ENCODE measurements around the gene ENHO. TPM values are rescaled to one million over a fixed set of nuclear protein-coding genes. Genes with fewer than 3 reads are reported as not detected.

ENHO gene
- total and polyA plus RNA-seq, 5 experiments from 2014 or later = 0.19 to 0.36 (median 0.23) TPM; not detected in 1

DNA sequence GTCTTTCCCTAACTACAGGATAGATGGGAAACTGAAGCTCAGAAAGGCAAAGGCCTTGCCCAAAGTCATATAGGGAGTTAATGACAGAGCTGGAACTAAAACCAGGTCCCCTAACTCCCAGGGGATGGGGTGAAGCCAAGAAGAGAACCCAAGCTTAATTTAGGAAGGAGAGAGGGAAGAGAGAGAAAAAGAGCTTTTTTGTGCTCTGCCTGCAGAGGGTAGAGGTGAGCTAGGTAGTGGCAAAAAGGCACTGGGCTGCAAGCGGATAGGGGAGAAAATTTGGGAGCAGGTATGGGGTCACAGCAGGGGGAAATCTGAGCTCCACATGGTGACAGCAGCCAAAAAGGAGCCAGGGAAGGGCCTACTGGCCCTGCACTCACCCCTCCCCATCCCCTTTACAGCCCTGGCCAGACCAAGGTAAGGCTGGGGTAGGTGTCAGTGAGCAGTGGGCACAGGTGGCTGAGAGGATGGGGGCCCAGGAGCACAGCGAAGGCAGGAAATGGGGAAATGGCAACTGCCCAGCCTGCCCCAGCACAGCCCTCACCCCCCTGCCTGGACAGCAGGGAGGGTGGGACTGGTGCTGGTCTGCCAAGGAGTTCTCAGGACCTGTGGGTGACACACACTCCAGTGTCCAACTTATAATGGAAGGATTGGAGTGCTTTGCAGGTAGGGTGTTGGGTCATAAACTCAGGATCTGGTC is 3.3 kb downstream of the ENHO start:
- H3K27me3 Mint-ChIP-seq = peaks cover 0 to 6% (median 3%) of the 10 kb centered on the region in 5 donors
- peaks cover 7 to 13% (median 11%) of the 10 kb centered on the region in 4 donors for H3K4me1 Mint-ChIP-seq
- POLR2A ChIA-PET = no interaction called here
- peak overlapping the region in 1 of 10 donors; percentile 64 for H3K27ac Mint-ChIP-seq
- no peak for DNase-seq
- no peaks in the 10 kb centered on the region for H3K36me3 Mint-ChIP-seq
- H3K4me3 Mint-ChIP-seq = no peak overlapping the region
- no peaks in the 10 kb centered on the region for H3K9me3 Mint-ChIP-seq
- no peak for ATAC-seq

DNA sequence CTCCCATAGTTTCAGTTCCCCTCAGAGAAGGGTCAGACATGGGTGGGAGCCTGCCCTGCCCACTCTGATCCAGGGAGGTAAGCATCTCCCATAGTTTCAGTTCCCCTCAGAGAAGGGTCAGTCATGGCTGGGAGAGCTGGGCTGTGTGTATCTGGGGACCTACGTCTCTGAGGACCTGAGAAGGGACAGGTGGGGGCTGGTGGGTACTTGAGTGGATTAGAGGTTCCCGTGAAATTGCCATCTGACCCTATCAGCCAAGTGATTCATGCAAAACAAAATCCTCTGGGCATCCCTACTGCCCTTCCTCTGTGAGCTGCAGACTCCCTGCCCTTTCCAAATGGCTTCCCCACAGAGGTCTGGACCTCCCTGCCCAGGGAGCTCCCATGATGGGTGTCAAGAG is 3.9 kb downstream of the ENHO start:
- no peaks in the 10 kb centered on the region for H3K36me3 Mint-ChIP-seq
- H3K4me3 Mint-ChIP-seq = no peak overlapping the region
- peaks cover 0 to 4% (median 2%) of the 10 kb centered on the region in 5 donors for H3K27me3 Mint-ChIP-seq
- ATAC-seq (no peak), DNase-seq (no peak)
- POLR2A ChIA-PET = no interaction called here
- H3K9me3 Mint-ChIP-seq = no peaks in the 10 kb centered on the region
- peaks cover 7 to 12% (median 10%) of the 10 kb centered on the region in 4 donors for H3K4me1 Mint-ChIP-seq
- H3K27ac Mint-ChIP-seq = no peak overlapping the region

DNA sequence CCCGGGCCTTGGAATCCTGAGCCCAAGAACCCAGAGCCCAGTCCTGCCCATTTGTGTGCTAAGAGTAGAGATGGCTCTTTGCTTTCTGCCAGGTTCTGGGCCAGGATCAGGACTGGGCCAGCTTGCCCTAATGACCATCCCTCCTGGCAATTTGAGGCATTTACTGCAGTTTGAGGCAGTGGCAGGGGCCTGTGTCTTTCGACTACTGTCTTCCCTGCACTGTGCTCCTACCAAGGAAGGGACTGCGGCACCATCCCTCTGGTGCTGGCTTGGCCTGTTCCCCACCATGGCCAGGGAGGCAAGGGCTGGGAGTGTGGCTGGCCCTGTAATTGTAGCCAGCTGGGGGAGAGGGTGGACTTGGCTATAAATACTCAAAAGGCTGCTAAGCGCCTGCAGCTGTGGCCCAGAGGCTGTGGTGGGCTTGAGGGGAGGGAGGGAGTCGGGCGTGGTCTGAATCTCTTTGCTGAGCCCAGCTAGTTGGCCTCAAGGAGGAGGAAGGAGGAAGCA is 4.6 kb downstream of the ENHO start:
- peaks cover 0 to 4% (median 0%) of the 10 kb centered on the region in 5 donors for H3K27me3 Mint-ChIP-seq
- H3K27ac Mint-ChIP-seq = no peak overlapping the region
- H3K4me1 Mint-ChIP-seq = peaks cover 5 to 12% (median 8%) of the 10 kb centered on the region in 4 donors
- POLR2A ChIA-PET = no interaction called here
- no peaks in the 10 kb centered on the region for H3K36me3 Mint-ChIP-seq
- no peak for ATAC-seq
- H3K4me3 Mint-ChIP-seq = no peak overlapping the region
- H3K9me3 Mint-ChIP-seq = no peaks in the 10 kb centered on the region
- peak in 1 of 10 donors; percentile 11 for DNase-seq

DNA sequence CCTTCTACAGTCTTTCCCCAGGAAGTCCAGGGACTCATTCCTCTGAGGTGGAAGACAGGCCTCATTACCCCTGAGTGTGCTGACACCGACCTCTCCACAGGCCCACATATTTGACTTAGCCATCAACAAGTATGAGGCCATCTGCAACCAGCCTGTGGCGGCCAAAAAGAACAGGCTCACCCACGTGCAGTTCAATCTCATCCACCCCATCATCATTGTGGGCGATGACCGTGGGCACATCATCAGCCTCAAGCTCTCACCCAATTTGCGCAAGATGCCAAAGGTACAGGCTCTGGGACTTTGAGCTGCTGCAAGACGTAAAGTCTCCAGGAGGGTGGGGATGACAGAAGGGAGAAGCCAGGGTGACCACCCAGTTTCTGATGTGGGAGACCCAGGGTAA is 5.6 kb downstream of the ENHO start:
- DNase-seq (no peak), ATAC-seq (no peak)
- Mint-ChIP-seq H3K27me3 (peaks cover 0 to 4% (median 0%) of the 10 kb centered on the region in 5 donors), H3K9me3 (no peaks in the 10 kb centered on the region), H3K36me3 (no peaks in the 10 kb centered on the region), H3K27ac (no peak overlapping the region), H3K4me1 (peaks cover under 1 to 7% (median 3%) of the 10 kb centered on the region in 4 donors), H3K4me3 (no peak overlapping the region)
- POLR2A ChIA-PET = no interaction called here

DNA sequence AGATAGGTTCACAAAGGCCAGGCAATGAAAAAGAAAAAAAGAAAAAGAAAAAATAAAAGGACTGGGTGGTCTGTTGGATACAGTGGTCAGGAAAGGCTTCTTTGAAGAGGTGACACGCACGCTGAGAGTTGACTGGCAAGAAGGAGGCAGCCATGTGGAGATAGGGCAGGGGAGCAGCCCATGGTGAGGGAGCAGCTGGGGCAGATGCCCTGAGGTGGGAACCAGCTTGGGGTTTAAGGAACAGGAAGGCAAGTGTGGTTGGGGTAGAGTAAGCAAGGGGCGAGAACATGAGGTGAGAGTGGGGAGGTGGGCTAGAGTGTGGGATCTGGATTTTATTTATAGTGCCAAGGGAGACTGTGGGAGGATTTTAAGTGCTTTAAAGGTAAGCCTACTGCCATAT is 6.8 kb downstream of the ENHO start:
- no peak overlapping the region for H3K27ac Mint-ChIP-seq
- no peak overlapping the region for H3K4me3 Mint-ChIP-seq
- peak in 1 of 10 donors; percentile 21 for DNase-seq
- peaks cover 0 to 7% (median 4%) of the 10 kb centered on the region in 4 donors for H3K4me1 Mint-ChIP-seq
- ATAC-seq = no peak
- no peaks in the 10 kb centered on the region for H3K9me3 Mint-ChIP-seq
- POLR2A ChIA-PET = no interaction called here
- H3K27me3 Mint-ChIP-seq = peaks cover 0 to 7% (median 0%) of the 10 kb centered on the region in 5 donors
- H3K36me3 Mint-ChIP-seq = no peaks in the 10 kb centered on the region

DNA sequence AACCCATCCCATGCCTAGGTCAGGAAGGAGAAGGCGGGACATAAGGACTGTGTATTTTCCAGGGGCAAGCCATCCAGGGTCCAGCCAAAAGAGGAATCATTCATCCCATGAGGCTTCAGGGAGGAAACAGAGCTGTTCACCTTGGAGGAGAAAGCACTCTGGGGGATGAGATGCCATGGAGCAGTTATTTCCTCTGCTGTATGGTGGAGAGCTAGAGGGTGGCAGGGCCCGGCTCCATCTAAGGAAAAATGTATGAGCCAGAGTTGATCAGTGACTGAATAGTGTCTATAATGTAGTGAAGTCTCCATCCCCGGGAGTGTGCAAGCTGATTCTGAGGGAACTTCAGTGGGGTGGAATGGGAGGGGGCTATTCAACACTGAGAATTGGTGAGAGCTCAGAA is 8.0 kb downstream of the ENHO start:
- no peak overlapping the region for H3K27ac Mint-ChIP-seq
- H3K4me3 Mint-ChIP-seq = no peak overlapping the region
- H3K36me3 Mint-ChIP-seq = no peaks in the 10 kb centered on the region
- peaks cover 0 to 7% (median 0%) of the 10 kb centered on the region in 5 donors for H3K27me3 Mint-ChIP-seq
- peaks cover 0 to 7% (median 4%) of the 10 kb centered on the region in 4 donors for H3K4me1 Mint-ChIP-seq
- POLR2A ChIA-PET = no interaction called here
- DNase-seq = no peak
- H3K9me3 Mint-ChIP-seq = no peaks in the 10 kb centered on the region
- no peak for ATAC-seq

DNA sequence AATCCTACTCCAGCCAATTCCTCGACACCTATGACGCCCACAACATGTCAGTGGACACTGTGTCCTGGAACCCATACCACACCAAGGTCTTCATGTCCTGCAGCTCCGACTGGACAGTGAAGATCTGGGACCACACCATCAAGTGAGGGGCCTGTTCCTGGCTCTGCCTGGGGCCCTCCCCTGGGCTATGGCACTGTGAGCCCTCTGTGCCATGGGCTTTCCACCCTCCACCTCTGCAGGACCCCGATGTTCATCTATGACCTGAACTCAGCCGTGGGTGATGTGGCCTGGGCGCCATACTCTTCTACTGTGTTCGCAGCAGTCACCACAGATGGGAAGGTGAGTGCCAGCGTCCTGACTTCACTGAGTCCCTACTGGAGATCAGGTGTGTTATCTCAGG is 8.4 kb downstream of the ENHO start:
- DNase-seq (peak in 1 of 10 donors; percentile 47), ATAC-seq (no peak)
- POLR2A ChIA-PET = interaction anchor here (1.2 kb wide), 1 partner anchor 108 kb away, joined by 4 read pairs; no protein-coding TSS in a partner anchor
- H3K4me3 Mint-ChIP-seq = no peak overlapping the region
- H3K27ac Mint-ChIP-seq = no peak overlapping the region
- H3K27me3 Mint-ChIP-seq = peaks cover 0 to 7% (median 0%) of the 10 kb centered on the region in 5 donors
- peaks cover 0 to 7% (median 4%) of the 10 kb centered on the region in 4 donors for H3K4me1 Mint-ChIP-seq
- no peaks in the 10 kb centered on the region for H3K9me3 Mint-ChIP-seq
- H3K36me3 Mint-ChIP-seq = no peaks in the 10 kb centered on the region

DNA sequence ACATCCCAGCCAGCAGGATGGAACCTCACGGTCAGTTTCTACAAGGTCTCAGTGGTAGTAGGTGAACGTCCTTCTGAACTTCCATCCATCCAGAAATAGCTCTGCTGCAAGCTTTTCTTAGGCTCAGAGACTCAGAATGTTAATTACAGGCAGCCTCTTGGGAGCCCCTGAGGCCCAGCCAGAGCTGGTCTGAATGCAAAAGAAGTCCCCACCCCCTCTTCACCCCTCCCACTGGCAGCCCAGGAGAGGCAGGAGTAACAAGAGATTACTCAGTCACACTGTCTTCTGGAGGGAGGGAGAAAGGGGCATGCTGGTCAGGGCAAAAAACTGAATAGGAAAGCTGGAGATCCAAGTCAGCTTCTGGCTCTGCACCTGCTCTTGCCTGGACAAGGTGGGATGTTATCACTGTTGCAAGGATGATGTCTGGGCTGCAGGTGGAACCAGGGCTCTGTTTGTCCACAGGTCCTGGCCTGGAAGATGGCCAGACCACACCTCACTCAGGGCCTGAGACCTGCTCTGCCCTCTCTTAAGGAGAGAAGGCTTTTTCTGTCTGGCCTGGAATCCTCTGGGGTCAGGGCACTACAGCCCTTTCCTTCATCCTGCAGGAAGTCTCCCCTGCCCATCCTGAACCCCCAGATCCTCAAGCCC is 9.1 kb downstream of the ENHO start:
- Mint-ChIP-seq H3K27ac (no peak overlapping the region), H3K9me3 (no peaks in the 10 kb centered on the region), H3K4me3 (no peak overlapping the region), H3K36me3 (no peaks in the 10 kb centered on the region), H3K27me3 (peaks cover 0 to 7% (median 0%) of the 10 kb centered on the region in 5 donors), H3K4me1 (peaks cover 0 to 8% (median 1%) of the 10 kb centered on the region in 4 donors)
- no peak for ATAC-seq
- POLR2A ChIA-PET = interaction anchor here (1.2 kb wide), 1 partner anchor 109 kb away, joined by 4 read pairs; no protein-coding TSS in a partner anchor
- DNase-seq = peak in 1 of 10 donors; percentile 11

DNA sequence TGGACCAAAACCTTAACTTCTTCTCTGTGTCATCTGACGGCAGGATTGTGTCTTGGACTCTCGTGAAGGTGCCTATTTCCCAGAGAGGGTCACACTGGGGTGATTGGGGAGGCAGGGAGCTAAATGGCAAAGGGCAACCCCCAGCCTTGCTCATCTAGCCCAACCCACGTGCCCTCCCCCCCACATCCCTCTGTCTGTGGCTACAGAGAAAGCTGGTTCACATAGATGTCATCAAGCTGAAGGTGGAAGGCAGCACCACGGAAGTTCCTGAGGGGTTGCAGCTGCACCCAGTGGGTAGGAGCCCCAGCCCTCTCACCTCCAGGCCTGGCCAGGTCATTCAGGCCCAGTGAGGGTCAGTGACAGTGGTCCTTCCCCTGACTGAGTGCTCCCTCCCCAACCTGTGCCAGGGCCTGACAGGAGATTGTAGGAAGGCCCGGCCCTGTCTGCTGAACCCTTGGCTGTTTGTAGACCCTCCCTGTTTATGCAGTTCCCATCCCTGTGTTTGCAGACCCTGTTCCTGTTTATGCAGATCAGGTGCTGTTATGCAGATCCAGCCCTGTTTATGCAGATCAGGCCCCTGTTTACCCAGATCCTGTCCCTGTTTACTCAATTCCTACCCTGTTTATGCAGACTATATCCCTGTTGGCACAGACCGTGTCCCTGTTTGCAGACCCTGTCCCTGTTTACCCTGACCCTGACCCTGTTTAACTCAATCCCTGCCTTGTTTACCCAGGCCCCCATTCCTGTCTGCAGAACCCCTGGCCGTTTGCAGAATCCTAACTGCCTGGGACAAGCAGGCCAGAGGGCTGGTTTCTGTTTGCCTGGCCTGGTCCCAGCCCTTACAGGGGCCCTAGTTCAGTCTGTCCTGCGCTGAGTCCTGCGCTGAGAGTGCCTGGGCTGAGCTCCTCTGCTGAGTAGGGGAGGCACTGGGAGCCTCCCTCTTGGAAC is 10.4 kb downstream of the ENHO start:
- no peaks in the 10 kb centered on the region for H3K9me3 Mint-ChIP-seq
- POLR2A ChIA-PET = no interaction called here
- H3K4me1 Mint-ChIP-seq = peaks cover 0 to 6% (median 0%) of the 10 kb centered on the region in 4 donors
- peaks cover 0 to 7% (median 0%) of the 10 kb centered on the region in 5 donors for H3K27me3 Mint-ChIP-seq
- no peak overlapping the region for H3K4me3 Mint-ChIP-seq
- peak in 1 of 10 donors; percentile 15 for DNase-seq
- H3K27ac Mint-ChIP-seq = peak overlapping the region in 1 of 10 donors; percentile 21
- no peak for ATAC-seq
- no peaks in the 10 kb centered on the region for H3K36me3 Mint-ChIP-seq

DNA sequence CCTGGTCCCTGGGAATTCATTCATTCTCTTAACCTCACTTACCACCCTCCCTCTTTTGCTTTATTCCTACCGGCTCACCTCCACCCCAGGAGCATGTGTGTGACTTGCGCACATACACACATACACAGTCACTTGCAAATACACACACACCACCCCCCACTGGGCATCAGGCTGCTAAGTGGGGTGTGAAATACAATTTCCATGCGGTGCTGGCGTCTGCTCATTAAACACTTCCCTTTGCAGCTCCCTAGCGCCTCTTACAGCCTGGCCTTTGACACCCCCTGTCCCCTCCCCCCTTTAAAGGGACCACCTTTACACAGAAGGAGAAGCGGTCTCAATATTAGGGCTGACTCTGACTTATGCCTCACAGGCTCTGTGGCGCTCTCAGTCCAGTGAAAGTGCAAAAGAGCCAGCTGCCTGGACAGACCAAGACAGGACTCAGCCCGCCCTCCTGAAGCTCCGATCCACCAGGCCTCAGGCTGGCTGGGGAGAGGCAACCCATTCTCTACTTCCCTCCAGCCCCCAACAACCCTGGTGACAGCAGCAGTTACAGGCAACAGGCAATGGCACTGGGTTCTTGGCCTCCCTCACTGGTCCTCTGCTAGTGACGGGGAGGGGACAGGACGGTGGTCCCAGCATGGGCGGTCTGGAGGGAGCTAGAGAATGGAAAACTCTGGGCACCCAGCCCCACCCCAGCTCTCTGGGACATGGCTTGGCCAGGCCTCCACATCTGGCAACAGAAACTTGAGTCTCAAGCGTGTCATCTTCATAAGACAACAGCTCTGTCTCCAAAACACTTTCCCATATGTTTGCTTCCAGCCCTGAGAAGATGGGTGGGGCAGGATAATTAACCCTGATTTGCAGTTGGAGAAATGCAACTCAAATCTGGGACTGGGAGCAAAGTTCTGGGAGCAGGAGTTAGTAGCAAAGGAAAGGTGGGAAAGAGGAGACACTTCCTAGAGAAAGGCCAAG is 12.0 kb downstream of the ENHO start:
- ATAC-seq = no peak
- no peaks in the 10 kb centered on the region for H3K9me3 Mint-ChIP-seq
- peak in 1 of 10 donors; percentile 31 for DNase-seq
- H3K36me3 Mint-ChIP-seq = no peaks in the 10 kb centered on the region
- POLR2A ChIA-PET = interaction anchor here (0.6 kb wide), 1 partner anchor 104 kb away, joined by 5 read pairs; no protein-coding TSS in a partner anchor
- no peak overlapping the region for H3K27ac Mint-ChIP-seq
- peaks cover 0 to 7% (median 0%) of the 10 kb centered on the region in 5 donors for H3K27me3 Mint-ChIP-seq
- peaks cover 0 to 5% (median 0%) of the 10 kb centered on the region in 4 donors for H3K4me1 Mint-ChIP-seq
- H3K4me3 Mint-ChIP-seq = no peak overlapping the region

DNA sequence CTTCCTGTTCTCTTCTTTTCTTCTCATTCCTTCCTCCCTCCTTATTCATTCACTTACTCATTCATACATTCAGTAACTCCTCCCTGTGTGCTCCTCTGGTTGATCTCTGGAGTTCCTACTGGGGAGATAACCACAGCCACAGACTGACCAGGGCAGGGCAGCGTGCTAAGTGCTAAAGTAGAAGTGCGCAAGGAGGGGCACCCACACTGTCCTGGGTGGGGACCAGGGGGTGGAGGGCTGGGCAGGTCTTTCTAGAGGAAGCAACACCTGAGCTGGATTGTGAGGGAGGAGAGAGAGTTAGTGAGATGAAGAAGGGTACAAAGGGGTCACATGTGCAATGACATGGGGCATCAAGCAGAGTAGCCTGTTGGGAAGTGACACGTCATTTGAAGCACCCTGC is 13.8 kb downstream of the ENHO start:
- Mint-ChIP-seq H3K4me3 (no peak overlapping the region), H3K27me3 (peaks cover 0 to 17% (median 4%) of the 10 kb centered on the region in 5 donors), H3K9me3 (no peaks in the 10 kb centered on the region), H3K36me3 (no peaks in the 10 kb centered on the region), H3K4me1 (peaks cover 0 to 5% (median 0%) of the 10 kb centered on the region in 4 donors), H3K27ac (no peak overlapping the region)
- POLR2A ChIA-PET = no interaction called here
- ATAC-seq (no peak), DNase-seq (no peak)

Measured in naive thymus-derived CD8-positive, alpha-beta T cell (primary cell).